ENCODE data around the gene TBCC.

The TBCC gene

GRCh38 chr6:42771741-42772100, 25.8 kb upstream of the TBCC start:
- DNase-seq (ENCODE audit: low read depth in 2 of 2) = no peak

DNA sequence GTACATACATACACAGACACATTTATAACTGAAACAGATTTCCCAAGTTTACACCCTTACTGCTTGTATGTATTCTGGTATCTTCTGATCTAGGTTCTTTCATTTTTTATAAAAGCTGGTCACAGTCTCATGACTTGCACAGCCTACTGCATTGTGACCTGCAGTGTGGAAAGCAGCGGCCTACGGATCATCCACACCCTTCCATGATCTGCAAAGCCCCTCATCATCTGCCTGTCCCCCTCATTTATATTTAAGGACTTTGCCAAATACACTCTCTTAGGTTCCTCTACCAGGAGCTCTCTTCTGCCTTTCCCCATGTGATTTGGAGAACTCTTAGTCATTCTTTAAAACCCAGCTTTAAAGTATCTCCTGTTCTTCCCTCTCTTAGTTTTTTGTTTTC, 23.9 kb upstream of the TBCC start:
- DNase-seq (ENCODE audit: low read depth in 2 of 2) = no peak

GRCh38 chr6:42769051-42769450, 23.1 kb upstream of the TBCC start:
- no peak for DNase-seq (ENCODE audit: low read depth in 2 of 2)

DNA sequence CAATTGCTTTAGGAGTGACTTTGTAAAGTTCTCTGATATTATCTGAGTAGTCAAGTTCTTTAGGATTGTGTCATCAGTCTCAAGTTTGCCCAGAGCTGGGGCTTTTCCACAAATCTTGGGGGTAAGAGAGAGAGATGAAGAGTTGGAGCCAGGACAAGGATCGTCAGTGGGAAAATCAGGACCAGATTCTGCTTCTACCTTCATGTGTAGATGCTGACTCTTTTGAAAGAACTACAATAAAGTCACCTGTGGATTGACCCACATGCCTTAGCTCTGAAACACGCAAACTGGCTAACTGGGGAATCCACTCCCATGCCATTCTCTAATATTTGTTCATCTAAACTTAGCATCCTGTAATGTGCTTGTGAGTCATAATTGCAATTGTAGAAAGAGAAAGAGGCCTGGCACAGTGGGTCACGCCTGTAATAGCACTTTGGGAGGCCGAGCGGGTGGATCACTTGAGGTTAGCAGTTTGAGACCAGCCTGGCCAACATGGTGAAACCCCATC, 20.3 kb upstream of the TBCC start:
- DNase-seq (ENCODE audit: low read depth in 2 of 2) = no peak

GRCh38 chr6:42764911-42765648, 19.2 kb upstream of the TBCC start:
- DNase-seq (ENCODE audit: low read depth in 2 of 2) = no peak

DNA sequence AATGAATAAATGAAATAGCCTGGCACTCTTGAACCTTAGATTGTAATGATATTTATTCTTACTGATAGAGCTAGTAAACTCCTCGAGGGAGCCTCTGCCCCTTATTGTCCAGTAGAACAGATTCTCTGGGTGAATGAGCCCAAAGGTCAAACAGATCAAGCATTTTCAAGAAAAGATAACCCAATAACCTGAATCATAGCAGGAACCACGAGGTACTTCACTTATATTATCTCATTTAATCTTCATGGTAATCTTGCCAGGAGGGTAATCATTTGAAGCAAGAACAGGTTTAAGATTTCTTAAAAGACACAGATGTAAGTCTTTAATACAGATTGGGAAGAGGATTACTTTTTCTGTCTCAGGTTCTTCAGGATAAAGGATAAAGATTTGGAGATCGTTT, 17.0 kb upstream of the TBCC start:
- DNase-seq (ENCODE audit: low read depth in 2 of 2) = no peak

GRCh38 chr6:42762426-42762859, 16.5 kb upstream of the TBCC start:
- DNase-seq (ENCODE audit: low read depth in 2 of 2) = no peak

GRCh38 chr6:42761287-42762067, 15.6 kb upstream of the TBCC start:
- no peak for DNase-seq (ENCODE audit: low read depth in 2 of 2)

- DNase-seq (ENCODE audit: low read depth in 2 of 2) = no peak
Observed at GRCh38 chr6:42758756-42759430, 13.0 kb upstream of the TBCC start.

GRCh38 chr6:42756722-42757121, 10.8 kb upstream of the TBCC start:
- no peak for DNase-seq (ENCODE audit: low read depth in 2 of 2)

GRCh38 chr6:42754759-42755158, 8.9 kb upstream of the TBCC start:
- DNase-seq (ENCODE audit: low read depth in 2 of 2) = no peak

DNA sequence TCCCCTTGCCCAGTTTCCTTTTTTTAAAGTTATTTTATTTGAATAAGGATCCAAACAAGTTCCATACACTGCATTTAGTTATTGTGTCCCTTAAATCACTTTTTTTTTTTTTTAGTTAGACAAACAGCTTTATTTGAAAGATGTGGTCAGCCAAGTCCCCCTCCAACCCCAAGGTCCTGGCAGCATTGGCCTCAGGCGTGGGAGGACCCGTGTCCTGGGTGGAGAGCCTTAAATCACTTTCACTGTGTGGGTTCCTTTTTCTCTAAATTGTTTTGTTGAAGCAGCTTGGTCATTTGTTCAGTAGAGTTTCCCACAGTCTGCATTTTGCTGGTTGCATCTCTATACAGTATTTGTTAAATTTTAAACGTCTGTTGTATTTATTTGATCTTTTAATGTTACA, 5.2 kb upstream of the TBCC start:
- DNase-seq (ENCODE audit: low read depth in 2 of 2) = no peak

GRCh38 chr6:42748203-42748898, 2.4 kb upstream of the TBCC start:
- no peak for DNase-seq (ENCODE audit: low read depth in 2 of 2)

GRCh38 chr6:42746463-42747391, 824 bp upstream of the TBCC start:
- DNase-seq (ENCODE audit: low read depth in 2 of 2) = peak; percentile 79 to 82

DNA sequence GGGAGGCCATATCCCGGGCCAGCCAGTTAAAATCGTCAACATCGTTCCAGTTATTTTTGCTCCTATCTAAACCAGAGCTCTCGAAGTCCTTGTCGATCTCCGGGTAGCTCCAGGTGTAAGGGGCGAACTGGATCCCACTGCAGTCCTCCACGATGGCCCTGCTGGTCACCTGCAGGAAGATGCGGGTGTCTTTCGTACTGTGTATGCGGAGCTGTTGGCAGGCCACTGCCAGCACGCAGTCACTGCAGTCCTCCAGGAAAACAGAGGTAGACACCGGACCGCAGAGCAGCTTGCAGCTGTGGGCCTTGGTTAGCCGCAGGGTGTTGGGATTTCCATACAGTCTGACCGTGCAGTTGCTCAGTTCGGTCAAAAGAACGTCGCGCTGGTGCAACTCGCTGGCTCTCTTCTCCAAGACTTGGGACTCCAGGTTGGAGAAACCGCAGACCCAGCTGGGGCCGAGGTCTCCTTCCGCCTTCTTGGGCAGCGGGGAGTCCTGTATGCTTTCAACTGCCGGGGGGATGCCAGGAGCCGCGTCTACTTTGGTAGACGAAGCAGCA, 742 bp downstream of the TBCC start:
- peak; percentile 16 to 39 for DNase-seq (ENCODE audit: low read depth in 2 of 2)

GRCh38 chr6:42744351-42744893, 1.5 kb downstream of the TBCC start:
- no peak for DNase-seq (ENCODE audit: low read depth in 2 of 2)

DNA sequence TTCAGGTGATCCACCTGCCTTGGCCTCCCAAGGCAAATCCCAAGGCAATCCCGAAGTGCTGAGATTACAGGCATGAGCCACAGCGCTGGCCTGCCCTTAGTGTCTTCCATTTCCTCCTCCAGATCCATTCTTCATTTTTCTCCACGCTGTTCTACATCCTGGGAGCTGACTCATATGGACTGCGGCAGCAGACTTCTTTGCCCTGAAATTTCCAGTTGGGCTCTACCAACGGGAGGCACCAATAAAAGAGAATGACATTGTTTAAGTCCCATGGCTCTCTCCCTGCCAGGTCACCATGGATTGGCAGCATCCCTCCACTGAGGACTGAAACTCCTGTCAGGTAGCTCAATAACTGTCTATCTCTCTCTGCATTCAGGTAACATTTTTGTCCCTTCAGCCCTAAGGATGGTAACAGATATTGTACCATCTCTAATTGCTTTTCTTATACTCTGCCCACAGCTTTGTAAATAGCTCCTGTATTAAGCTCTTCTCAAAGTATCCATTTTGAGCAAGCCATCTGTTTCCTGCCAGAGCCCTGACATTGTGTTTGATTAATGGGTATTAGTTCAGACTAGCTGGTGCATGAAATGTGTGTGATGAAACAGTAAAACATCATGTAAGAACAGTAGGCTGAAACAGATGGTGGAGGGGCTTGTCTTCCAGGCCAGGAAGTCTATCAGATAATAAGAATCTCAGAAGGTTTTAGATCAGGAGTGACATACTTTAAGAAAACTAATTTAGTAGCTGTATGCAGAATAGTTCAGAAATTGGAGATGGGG, 3.6 kb downstream of the TBCC start:
- DNase-seq (ENCODE audit: low read depth in 2 of 2) = no peak

DNA sequence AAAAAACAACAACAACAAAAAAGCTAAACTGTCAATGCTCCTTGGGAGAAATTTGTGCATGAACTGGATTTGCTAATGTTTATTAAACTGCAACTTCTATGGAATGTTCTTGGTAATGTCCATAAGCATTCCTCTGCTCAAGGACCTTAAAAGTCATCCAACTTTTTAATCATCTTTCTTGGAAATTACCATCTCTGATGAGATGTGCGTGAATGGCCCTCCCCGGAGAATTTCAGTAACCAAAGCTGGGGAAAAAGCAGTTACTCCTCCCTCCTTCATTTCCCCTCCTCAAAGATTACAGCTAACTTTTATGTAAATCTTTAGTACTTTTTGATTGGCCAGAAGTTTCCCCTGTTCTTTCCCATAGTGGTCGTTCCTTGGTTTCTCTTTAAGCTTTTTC, 5.2 kb downstream of the TBCC start:
- DNase-seq (ENCODE audit: low read depth in 2 of 2) = no peak

- no peak for DNase-seq (ENCODE audit: low read depth in 2 of 2)
Observed at GRCh38 chr6:42735976-42736375, 9.9 kb downstream of the TBCC start.

All from stimulated activated CD8-positive, alpha-beta memory T cell treated with anti-CD3 and anti-CD28 coated beads, Interleukin-15, amount 100 ng/mL, for 48 hours (primary cell).